NCI-H226 (cell line): Measurements from ENCODE around the gene RUNDC3A.

Experiments
- DNase-seq: peaks from one replicate; pipeline ENCODE4 v3.0.0-alpha.2; 2015

RUNDC3A gene

GRCh38 chr17:44284024-44284400 lies 24.4 kb upstream of the RUNDC3A start:
- DNase-seq: no peak

- no peak for DNase-seq
These were observed 20.8 kb upstream of the RUNDC3A start for GRCh38 chr17:44287651-44288050.

GRCh38 chr17:44293509-44294226 lies 14.7 kb upstream of the RUNDC3A start:
- no peak for DNase-seq

GRCh38 chr17:44297975-44298374 lies 10.4 kb upstream of the RUNDC3A start:
- DNase-seq: no peak

GRCh38 chr17:44304651-44305050 lies 3.8 kb upstream of the RUNDC3A start:
- DNase-seq: no peak

GRCh38 chr17:44307387-44308186 lies 814 bp upstream of the RUNDC3A start:
- peak; percentile 67 for DNase-seq

- no peak for DNase-seq
These were observed 464 bp downstream of the RUNDC3A start for GRCh38 chr17:44308865-44309264.

- DNase-seq: no peak
These were observed 1.1 kb downstream of the RUNDC3A start for GRCh38 chr17:44309472-44309871.

- DNase-seq: no peak
These were observed 1.8 kb downstream of the RUNDC3A start for GRCh38 chr17:44310188-44310587.

GRCh38 chr17:44310609-44311376 lies 2.4 kb downstream of the RUNDC3A start:
- DNase-seq: no peak

GRCh38 chr17:44311562-44312181 lies 3.3 kb downstream of the RUNDC3A start:
- no peak for DNase-seq

GRCh38 chr17:44312396-44313104 lies 4.1 kb downstream of the RUNDC3A start:
- no peak for DNase-seq

GRCh38 chr17:44314031-44314430 lies 5.6 kb downstream of the RUNDC3A start:
- DNase-seq: no peak

- DNase-seq: no peak
These were observed 6.1 kb downstream of the RUNDC3A start for GRCh38 chr17:44314524-44314868.

GRCh38 chr17:44314869-44315661 lies 6.7 kb downstream of the RUNDC3A start:
- peak; percentile 61 for DNase-seq

GRCh38 chr17:44315760-44316731 lies 7.6 kb downstream of the RUNDC3A start:
- DNase-seq: no peak

- no peak for DNase-seq
These were observed 9.1 kb downstream of the RUNDC3A start for GRCh38 chr17:44317545-44317944.

- no peak for DNase-seq
These were observed 9.9 kb downstream of the RUNDC3A start for GRCh38 chr17:44318077-44318892.

GRCh38 chr17:44320066-44320465 lies 11.7 kb downstream of the RUNDC3A start:
- no peak for DNase-seq
